OCI-LY1 (cell line): ENCODE results near the gene MDM4.

Experiments used
- CTCF ChIP-seq: fragments of 200-600 bp; sonication (generic), shearing (Covaris generic); IDR thresholded peaks from 2 replicates; pipeline ENCODE4 v1.5.1; 2017; ENCODE audit warnings: mild to moderate bottlenecking, antibody characterized with exemption, low read length, moderate library complexity, mixed read lengths
- EZH2 ChIP-seq: fragments of 200-600 bp; sonication (generic), shearing (Covaris generic); IDR thresholded peaks from 2 replicates; pipeline ENCODE4 v1.8.0; 2017; ENCODE audit warnings: borderline replicate concordance, mixed run types, mild to moderate bottlenecking, antibody characterized with exemption, low read length, moderate library complexity, mixed read lengths

- TF ChIP-seq EZH2: no peak
- no peak for TF ChIP-seq CTCF
Measured at GRCh38 chr1:204544321-204544720, 28.1 kb downstream of the MDM4 start.
